Cardiac muscle cell (in vitro differentiated cells and primary cell): ENCODE data around the gene KCNN3. TPM values are rescaled to one million over a fixed set of nuclear protein-coding genes. Genes with fewer than 3 reads are reported as not detected.

Source experiments
- DNase-seq, 2 donors: peaks; one replicate each; pipeline versions ENCODE4 v3.0.0 to v3.0.0-alpha.2; 2010 to 2017; ENCODE audit warnings: low read depth in 1 of 2, low spot score in 1 of 2
- H3K27ac ChIP-seq: fragments of 200-600 bp; sonication (generic); 2 replicates; pipeline ENCODE4 v1.5.1; 2016
- H3K27me3 ChIP-seq: fragments of 200-600 bp; sonication (generic); 2 replicates; pipeline ENCODE4 v1.6.0; 2016; ENCODE audit warnings: control low read depth
- H3K36me3 ChIP-seq: fragments of 200-600 bp; sonication (generic); 2 replicates; pipeline ENCODE4 v1.5.1; 2016; ENCODE audit warnings: control low read depth
- H3K4me1 ChIP-seq: fragments of 200-600 bp; sonication (generic); 2 replicates; pipeline ENCODE4 v1.8.1; 2017; ENCODE audit warnings: low read depth, mild to moderate bottlenecking, mixed run types
- H3K4me3 ChIP-seq: fragments of 200-600 bp; sonication (generic); 2 replicates; pipeline ENCODE4 v1.5.1; 2016; ENCODE audit warnings: mild to moderate bottlenecking
- H3K9me3 ChIP-seq: fragments of 200-600 bp; sonication (generic); 2 replicates; pipeline ENCODE4 v1.5.1; 2017; ENCODE audit warnings: low read depth, mild to moderate bottlenecking, control low read depth
- CTCF ChIP-seq: IDR thresholded peaks from 2 replicates; pipeline ENCODE4 v1.5.1; 2012; ENCODE audit warnings: low read depth, mild to moderate bottlenecking, low read length
- polyA plus RNA-seq: library from polyadenylated mRNA; unstranded; fragments of >200 nt; fragmentation: Nextera tagmentation; extraction: Ambion mirVana; gene quantifications from 2 replicates; pipeline ENCODE4 v1.2.1, GENCODE V29; 2016
- total RNA-seq: library from RNA; depleted of rRNA; stranded (reverse); fragments of >200 nt; gene quantifications from 2 replicates; pipeline ENCODE4 v1.2.3, GENCODE V29; 2016

Gene KCNN3
- total and polyA plus RNA-seq, 2 experiments from 2014 or later, result 1.5 to 2.9 TPM

DNA sequence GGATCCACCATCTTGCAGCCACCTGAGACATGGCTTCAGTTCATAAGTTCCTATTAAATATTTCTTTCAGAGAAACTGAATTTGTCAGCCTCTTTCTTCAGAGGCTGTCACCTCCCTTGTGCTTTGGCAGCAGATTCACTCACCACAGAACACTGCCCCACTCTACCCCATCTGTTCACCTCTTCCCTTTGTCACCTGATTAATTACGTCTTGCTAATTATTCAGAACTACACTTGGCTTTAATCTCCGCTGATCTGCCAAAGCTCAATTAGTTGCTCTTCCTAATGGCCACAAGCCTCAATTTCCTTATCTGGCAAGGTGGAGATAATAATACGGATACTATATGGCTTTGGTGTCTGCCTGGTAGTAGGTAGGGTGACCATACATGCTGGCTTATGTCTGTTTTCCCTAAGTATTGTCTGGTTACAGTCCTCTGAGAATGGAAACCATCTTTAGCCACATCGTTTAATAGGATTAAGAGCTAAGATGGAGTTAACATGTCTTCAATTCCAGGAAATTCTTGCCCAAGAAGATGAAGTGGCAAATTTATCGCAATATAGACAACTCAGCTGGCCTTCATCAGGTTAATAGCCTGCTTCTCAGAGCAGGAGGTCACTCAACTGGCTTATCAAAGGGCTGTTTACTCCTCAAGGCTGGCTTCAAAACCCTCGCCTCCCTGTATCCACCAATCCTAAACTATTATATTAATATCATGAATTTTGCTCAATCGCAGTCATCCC is 203.9 kb downstream of the KCNN3 start:
- Histone ChIP-seq H3K9me3 (no peaks in the 10 kb centered on the region), H3K36me3 (no peaks in the 10 kb centered on the region), H3K4me3 (no peak overlapping the region), H3K27me3 (no peaks in the 10 kb centered on the region), H3K27ac (no peak overlapping the region), H3K4me1 (no peaks in the 10 kb centered on the region)
- no peak for TF ChIP-seq CTCF
- DNase-seq, result no peak

- Histone ChIP-seq H3K9me3 (no peaks in the 10 kb centered on the region), H3K27ac (no peak overlapping the region), H3K36me3 (no peaks in the 10 kb centered on the region), H3K27me3 (no peaks in the 10 kb centered on the region), H3K4me1 (no peaks in the 10 kb centered on the region), H3K4me3 (no peak overlapping the region)
- DNase-seq, result no peak
- no peak for TF ChIP-seq CTCF
Observed at GRCh38 chr1:154664331-154665002, 205.6 kb downstream of the KCNN3 start.

DNA sequence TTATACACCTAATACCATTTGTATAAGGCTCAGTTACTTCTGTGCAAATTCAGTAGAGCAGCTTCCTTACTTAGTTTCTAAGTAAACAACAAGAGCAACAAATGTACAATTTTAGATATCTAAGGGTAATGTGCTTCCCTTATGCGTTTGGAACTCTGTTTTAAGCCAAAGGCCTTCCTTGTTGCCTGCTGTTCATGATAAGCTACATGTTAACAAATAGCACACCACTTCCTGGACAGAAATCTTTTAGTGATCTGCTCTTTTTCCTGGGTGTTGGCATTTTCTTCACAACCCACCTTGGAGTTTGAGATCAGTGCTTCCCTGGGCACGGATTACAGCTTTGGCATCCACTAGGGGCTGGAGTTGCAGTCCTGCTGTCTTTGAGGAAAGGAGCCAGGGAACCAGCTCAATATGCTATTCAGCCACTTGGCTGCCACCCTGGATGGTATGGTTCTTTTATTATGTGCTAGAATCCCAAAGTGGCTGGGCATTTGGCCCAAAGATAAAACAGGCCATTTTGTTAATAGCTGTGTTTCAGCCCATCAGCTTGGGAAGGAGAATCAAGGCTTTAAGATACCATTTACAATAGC is 206.5 kb downstream of the KCNN3 start:
- Histone ChIP-seq H3K36me3 (no peaks in the 10 kb centered on the region), H3K27me3 (no peaks in the 10 kb centered on the region), H3K9me3 (no peaks in the 10 kb centered on the region), H3K4me3 (no peak overlapping the region), H3K27ac (no peak overlapping the region), H3K4me1 (no peaks in the 10 kb centered on the region)
- DNase-seq, result no peak
- no peak for TF ChIP-seq CTCF

DNA sequence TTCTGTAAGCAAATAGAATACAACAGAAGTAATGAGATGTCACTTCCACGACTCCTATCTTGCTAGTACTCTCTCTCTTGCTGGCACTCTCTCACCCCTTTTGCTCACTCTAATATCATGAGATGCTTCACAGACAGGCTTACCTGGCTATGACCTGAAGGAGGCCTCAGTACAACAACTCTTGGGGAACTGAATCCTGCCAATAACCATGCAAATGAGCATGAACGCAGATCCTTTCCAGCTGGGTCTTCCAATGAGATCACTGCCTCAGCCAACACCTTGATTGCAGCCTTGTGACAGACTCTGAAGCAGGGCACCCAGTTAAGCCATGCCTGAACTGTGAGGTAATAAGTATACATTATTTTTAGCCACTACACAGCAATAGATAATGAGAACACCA is 209.0 kb downstream of the KCNN3 start:
- Histone ChIP-seq H3K9me3 (no peaks in the 10 kb centered on the region), H3K4me3 (no peak overlapping the region), H3K27ac (no peak overlapping the region), H3K27me3 (no peaks in the 10 kb centered on the region), H3K4me1 (no peaks in the 10 kb centered on the region), H3K36me3 (no peaks in the 10 kb centered on the region)
- no peak for DNase-seq
- TF ChIP-seq CTCF, result no peak

DNA sequence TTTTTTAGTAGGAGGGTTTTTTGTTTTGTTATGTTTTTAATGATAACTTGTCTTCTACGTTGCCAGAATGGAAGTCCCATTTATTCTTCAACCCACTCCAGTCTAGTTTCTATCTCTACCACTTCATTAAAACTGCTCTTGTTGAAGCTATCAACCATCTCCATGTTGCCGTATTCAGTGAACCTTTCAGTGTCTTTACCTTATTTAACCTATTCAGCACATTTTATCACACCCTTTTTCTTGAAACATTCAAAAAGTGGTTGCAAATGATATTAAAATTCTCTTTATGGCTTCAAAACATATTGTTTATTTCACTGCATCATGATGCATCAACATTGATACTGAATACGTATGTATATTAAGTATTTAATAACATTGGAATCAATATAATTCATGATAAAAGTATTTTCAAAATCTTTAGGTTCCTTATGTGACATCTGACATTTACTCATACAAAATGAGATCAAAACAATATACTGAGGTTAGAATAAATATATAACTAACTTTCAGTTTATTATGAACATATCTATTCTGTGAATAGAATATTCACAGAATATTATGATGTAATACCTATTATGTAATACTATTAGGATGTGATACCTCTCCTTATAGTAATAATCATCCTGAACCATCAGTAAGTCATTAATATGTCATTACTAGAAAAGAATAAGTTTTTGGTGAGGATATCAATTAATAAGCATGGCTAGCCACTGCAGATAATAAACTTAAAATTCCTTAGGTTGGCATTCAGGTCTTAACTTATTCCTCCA is 210.1 kb downstream of the KCNN3 start:
- Histone ChIP-seq H3K27ac (no peak overlapping the region), H3K27me3 (no peaks in the 10 kb centered on the region), H3K9me3 (no peaks in the 10 kb centered on the region), H3K4me1 (no peaks in the 10 kb centered on the region), H3K4me3 (no peak overlapping the region), H3K36me3 (no peaks in the 10 kb centered on the region)
- no peak for TF ChIP-seq CTCF
- no peak for DNase-seq
